ENCODE data around the gene DEPDC1. TPM values are rescaled to one million over a fixed set of nuclear protein-coding genes. Genes with fewer than 3 reads are reported as not detected.

The DEPDC1 gene
- total and polyA plus RNA-seq, 4 donors = 0.28 to 4.1 (median 0.40) TPM

- no peaks in the 10 kb centered on the region for H3K9me3 ChIP-seq (ENCODE audit: control insufficient read depth in 4 of 4, insufficient read depth in 3 of 4, low read length in 3 of 4)
- DNase-seq (no peak), ATAC-seq (ENCODE audit: insufficient read depth, low FRiP score) (no peak)
- no peaks in the 10 kb centered on the region for H3K36me3 ChIP-seq (ENCODE audit: control insufficient read depth in 4 of 4, insufficient read depth in 4 of 4, low read length in 4 of 4)
- TF ChIP-seq CTCF (IDR thresholded peaks at IDR 0.05; ENCODE audit: control extremely low read depth, extremely low read depth) = no peak
- H3K27me3 ChIP-seq (ENCODE audit: control insufficient read depth in 3 of 3, insufficient read depth in 3 of 3, low read length in 2 of 3) = no peaks in the 10 kb centered on the region
- H3K4me3 ChIP-seq = no peak overlapping the region
- H3K27ac ChIP-seq (ENCODE audit: low read depth in 1 of 2, low read length in 1 of 2) = no peak overlapping the region
- H3K9ac ChIP-seq (ENCODE audit: insufficient read depth in 1 of 2, low read length in 2 of 2) = no peak overlapping the region
- no peaks in the 10 kb centered on the region for H3K4me1 ChIP-seq (ENCODE audit: control insufficient read depth in 5 of 5, insufficient read depth in 5 of 5, low read length in 5 of 5)
Observed at GRCh38 chr1:68538941-68539340, 42.1 kb upstream of the DEPDC1 start.

GRCh38 chr1:68528243-68528642, 31.4 kb upstream of the DEPDC1 start:
- no peaks in the 10 kb centered on the region for H3K4me1 ChIP-seq (ENCODE audit: control insufficient read depth in 5 of 5, insufficient read depth in 5 of 5, low read length in 5 of 5)
- TF ChIP-seq CTCF (IDR thresholded peaks at IDR 0.05; ENCODE audit: control extremely low read depth, extremely low read depth) = no peak
- ATAC-seq (ENCODE audit: insufficient read depth, low FRiP score) = no peak
- H3K9ac ChIP-seq (ENCODE audit: insufficient read depth in 1 of 2, low read length in 2 of 2) = no peak overlapping the region
- DNase-seq = no peak
- 94% methylated on average over 3 of the region's 3 CpGs for WGBS, 2 donors
- H3K9me3 ChIP-seq (ENCODE audit: control insufficient read depth in 4 of 4, insufficient read depth in 3 of 4, low read length in 3 of 4) = peaks cover 0 to 5% (median 2%) of the 10 kb centered on the region in 4 donors
- H3K27ac ChIP-seq (ENCODE audit: low read depth in 1 of 2, low read length in 1 of 2) = no peak overlapping the region
- H3K4me3 ChIP-seq = no peak overlapping the region
- H3K36me3 ChIP-seq (ENCODE audit: control insufficient read depth in 4 of 4, insufficient read depth in 4 of 4, low read length in 4 of 4) = no peaks in the 10 kb centered on the region
- no peaks in the 10 kb centered on the region for H3K27me3 ChIP-seq (ENCODE audit: control insufficient read depth in 3 of 3, insufficient read depth in 3 of 3, low read length in 2 of 3)

- no peak for TF ChIP-seq CTCF (IDR thresholded peaks at IDR 0.05; ENCODE audit: control extremely low read depth, extremely low read depth)
- no peak for ATAC-seq (ENCODE audit: insufficient read depth, low FRiP score)
- Histone ChIP-seq H3K9ac (ENCODE audit: insufficient read depth in 1 of 2, low read length in 2 of 2) (no peak overlapping the region), H3K9me3 (ENCODE audit: control insufficient read depth in 4 of 4, insufficient read depth in 3 of 4, low read length in 3 of 4) (no peaks in the 10 kb centered on the region), H3K27ac (ENCODE audit: low read depth in 1 of 2, low read length in 1 of 2) (no peak overlapping the region), H3K36me3 (ENCODE audit: control insufficient read depth in 4 of 4, insufficient read depth in 4 of 4, low read length in 4 of 4) (no peaks in the 10 kb centered on the region), H3K4me1 (ENCODE audit: control insufficient read depth in 5 of 5, insufficient read depth in 5 of 5, low read length in 5 of 5) (no peaks in the 10 kb centered on the region), H3K4me3 (no peak overlapping the region), H3K27me3 (ENCODE audit: control insufficient read depth in 3 of 3, insufficient read depth in 3 of 3, low read length in 2 of 3) (no peaks in the 10 kb centered on the region)
- WGBS, 2 donors = 88 to 97% methylated on average over 2 of the region's 2 CpGs
- no peak for DNase-seq
Observed at GRCh38 chr1:68525781-68526180, 28.9 kb upstream of the DEPDC1 start.

GRCh38 chr1:68521286-68521685, 24.4 kb upstream of the DEPDC1 start:
- no peak for DNase-seq
- TF ChIP-seq CTCF (IDR thresholded peaks at IDR 0.05; ENCODE audit: control extremely low read depth, extremely low read depth) = no peak

More at GRCh38 chr1:68521286-68521685, 24.4 kb upstream of the DEPDC1 start:
- Histone ChIP-seq H3K4me1 (ENCODE audit: control insufficient read depth in 5 of 5, insufficient read depth in 5 of 5, low read length in 5 of 5) (no peaks in the 10 kb centered on the region), H3K4me3 (no peak overlapping the region), H3K27me3 (ENCODE audit: control insufficient read depth in 3 of 3, insufficient read depth in 3 of 3, low read length in 2 of 3) (no peaks in the 10 kb centered on the region), H3K36me3 (ENCODE audit: control insufficient read depth in 4 of 4, insufficient read depth in 4 of 4, low read length in 4 of 4) (no peaks in the 10 kb centered on the region), H3K9me3 (ENCODE audit: control insufficient read depth in 4 of 4, insufficient read depth in 3 of 4, low read length in 3 of 4) (no peaks in the 10 kb centered on the region), H3K9ac (ENCODE audit: insufficient read depth in 1 of 2, low read length in 2 of 2) (no peak overlapping the region), H3K27ac (ENCODE audit: low read depth in 1 of 2, low read length in 1 of 2) (no peak overlapping the region)
- no peak for ATAC-seq (ENCODE audit: insufficient read depth, low FRiP score)
